DND-41 (cell line): ENCODE measurements around the gene SNUPN.

Source experiments
- CTCF ChIP-seq: IDR thresholded peaks from 2 replicates; pipeline ENCODE4 v1.5.1; 2012; ENCODE audit warnings: borderline replicate concordance, low read length, moderate library complexity, mild to moderate bottlenecking; ENCODE audit not compliant: poor library complexity, severe bottlenecking; ENCODE audit errors: extremely low read depth
- EZH2 ChIP-seq: IDR thresholded peaks from 3 replicates; pipeline ENCODE4 v1.6.1; 2012; ENCODE audit warnings: borderline replicate concordance, low read depth, mild to moderate bottlenecking, moderate library complexity, low read length, inconsistent platforms; ENCODE audit not compliant: severe bottlenecking

- TF ChIP-seq CTCF = no peak
- TF ChIP-seq EZH2 = no peak
Measured at GRCh38 chr15:75644376-75644775, 18.9 kb upstream of the SNUPN start.
